Measurements from ENCODE around the gene CRIP1.

CRIP1 gene

DNA sequence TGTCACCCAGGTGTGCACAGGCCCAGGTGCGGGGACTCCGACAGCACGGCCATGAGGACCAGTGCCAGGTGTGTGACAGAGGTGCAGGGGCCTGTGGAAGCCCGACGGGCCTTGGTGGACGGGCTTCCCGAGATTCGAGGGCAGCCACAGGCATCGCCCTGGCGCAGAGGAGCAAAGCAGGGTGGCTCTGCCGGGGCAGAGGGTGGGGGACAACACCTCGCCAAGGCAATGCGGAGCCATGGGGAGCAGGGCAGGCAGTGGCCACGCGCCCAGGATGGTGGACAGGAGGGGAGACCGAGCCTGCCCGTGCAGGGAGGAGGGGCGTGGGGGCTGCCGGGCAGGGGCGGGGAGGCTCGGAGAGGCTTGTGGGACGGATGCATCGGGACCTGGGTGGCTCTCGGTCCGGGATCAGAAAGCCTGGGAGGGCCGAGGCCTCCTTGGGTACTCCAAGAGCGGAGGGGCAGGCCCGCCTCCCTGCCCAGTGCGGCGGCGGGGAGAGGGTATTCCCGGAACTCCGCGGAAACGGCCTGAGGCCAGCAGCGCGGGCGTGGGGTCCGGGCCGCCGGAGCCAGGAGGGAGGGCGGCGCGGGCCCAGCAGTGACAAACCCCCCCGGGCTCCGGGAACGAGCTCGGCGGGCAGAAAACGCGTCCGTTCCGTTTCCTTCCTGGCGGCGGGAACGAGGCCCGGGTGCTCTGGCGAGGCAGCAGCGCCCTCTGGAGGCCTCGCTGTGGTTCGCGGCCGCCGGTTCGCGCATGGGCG, 41.3 kb downstream of the CRIP1 start:
- intact Hi-C loops (cut with DNase I; ENCODE audit: low total_unique reads), result loop anchor here (5.0 kb wide), 2 partner anchors 36 to 81 kb away; partner anchors contain the start of gene TEDC1
- Histone ChIP-seq H3K4me3 (peak overlapping the region; percentile 54 to 67), H3K9me3 (no peaks in the 10 kb centered on the region), H3K36me3 (peaks cover 0 to 8% (median 4%) of the 10 kb centered on the region in 3 donors), H3K27ac (peak overlapping the region; percentile 42 to 60), H3K4me1 (peaks cover 0 to 39% (median 33%) of the 10 kb centered on the region in 4 donors), H3K27me3 (peaks cover 0 to 50% of the 10 kb centered on the region in 2 donors)
- peak; percentile 64 to 86 for DNase-seq
- TF ChIP-seq, protein P1, sequence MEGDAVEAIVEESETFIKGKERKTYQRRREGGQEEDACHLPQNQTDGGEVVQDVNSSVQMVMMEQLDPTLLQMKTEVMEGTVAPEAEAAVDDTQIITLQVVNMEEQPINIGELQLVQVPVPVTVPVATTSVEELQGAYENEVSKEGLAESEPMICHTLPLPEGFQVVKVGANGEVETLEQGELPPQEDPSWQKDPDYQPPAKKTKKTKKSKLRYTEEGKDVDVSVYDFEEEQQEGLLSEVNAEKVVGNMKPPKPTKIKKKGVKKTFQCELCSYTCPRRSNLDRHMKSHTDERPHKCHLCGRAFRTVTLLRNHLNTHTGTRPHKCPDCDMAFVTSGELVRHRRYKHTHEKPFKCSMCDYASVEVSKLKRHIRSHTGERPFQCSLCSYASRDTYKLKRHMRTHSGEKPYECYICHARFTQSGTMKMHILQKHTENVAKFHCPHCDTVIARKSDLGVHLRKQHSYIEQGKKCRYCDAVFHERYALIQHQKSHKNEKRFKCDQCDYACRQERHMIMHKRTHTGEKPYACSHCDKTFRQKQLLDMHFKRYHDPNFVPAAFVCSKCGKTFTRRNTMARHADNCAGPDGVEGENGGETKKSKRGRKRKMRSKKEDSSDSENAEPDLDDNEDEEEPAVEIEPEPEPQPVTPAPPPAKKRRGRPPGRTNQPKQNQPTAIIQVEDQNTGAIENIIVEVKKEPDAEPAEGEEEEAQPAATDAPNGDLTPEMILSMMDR (IDR thresholded peaks at IDR 0.05), result peak; percentile 87 to 92

DNA sequence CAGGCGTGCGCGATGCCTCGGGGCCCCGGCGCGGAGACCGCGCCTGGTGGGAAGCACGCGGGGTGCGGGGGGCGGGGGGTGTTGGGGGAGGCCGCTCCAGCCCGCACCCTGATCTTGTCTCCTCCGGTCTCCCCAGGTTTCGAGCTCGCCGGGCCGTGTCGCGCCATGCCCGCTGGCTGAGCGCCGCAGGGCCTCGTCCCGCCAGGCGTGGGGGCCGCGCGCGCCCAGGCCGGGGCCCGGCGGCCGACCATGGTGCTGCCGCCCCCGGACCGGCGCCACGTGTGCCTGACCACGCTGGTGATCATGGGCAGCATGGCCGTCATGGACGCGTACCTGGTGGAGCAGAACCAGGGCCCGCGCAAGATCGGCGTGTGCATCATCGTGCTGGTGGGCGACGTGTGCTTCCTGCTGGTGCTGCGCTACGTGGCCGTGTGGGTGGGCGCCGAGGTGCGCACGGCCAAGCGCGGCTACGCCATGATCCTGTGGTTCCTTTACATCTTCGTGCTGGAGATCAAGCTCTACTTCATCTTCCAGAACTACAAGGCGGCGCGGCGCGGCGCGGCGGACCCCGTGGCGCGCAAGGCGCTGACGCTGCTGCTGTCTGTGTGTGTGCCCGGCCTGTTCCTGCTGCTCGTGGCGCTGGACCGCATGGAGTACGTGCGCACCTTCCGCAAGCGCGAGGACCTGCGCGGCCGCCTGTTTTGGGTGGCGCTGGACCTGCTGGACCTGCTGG, 42.1 kb downstream of the CRIP1 start:
- intact Hi-C loops (cut with DNase I; ENCODE audit: low total_unique reads), result loop anchor here (5.0 kb wide), 2 partner anchors 36 to 81 kb away; partner anchors contain the start of gene TEDC1
- H3K27ac ChIP-seq, result no peak overlapping the region
- H3K27me3 ChIP-seq, result peaks cover 0 to 56% of the 10 kb centered on the region in 2 donors
- DNase-seq, result peak in 1 of 2 donors; percentile 65
- peaks cover 0 to 39% (median 33%) of the 10 kb centered on the region in 4 donors for H3K4me1 ChIP-seq
- peak overlapping the region; percentile 54 to 67 for H3K4me3 ChIP-seq
- TF ChIP-seq, protein P1 (IDR thresholded peaks at IDR 0.05), result no peak
- no peaks in the 10 kb centered on the region for H3K9me3 ChIP-seq
- peaks cover 0 to 8% (median 4%) of the 10 kb centered on the region in 3 donors for H3K36me3 ChIP-seq

DNA sequence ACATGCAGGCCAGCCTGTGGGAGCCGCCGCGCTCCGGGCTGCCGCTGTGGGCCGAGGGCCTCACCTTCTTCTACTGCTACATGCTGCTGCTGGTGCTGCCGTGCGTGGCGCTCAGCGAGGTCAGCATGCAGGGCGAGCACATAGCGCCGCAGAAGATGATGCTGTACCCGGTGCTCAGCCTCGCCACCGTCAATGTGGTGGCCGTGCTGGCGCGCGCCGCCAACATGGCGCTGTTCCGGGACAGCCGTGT, 42.6 kb downstream of the CRIP1 start:
- Histone ChIP-seq H3K27ac (no peak overlapping the region), H3K4me1 (peaks cover 0 to 39% (median 33%) of the 10 kb centered on the region in 4 donors), H3K9me3 (no peaks in the 10 kb centered on the region), H3K36me3 (peaks cover 0 to 8% (median 4%) of the 10 kb centered on the region in 3 donors), H3K4me3 (no peak overlapping the region), H3K27me3 (peaks cover 0 to 60% of the 10 kb centered on the region in 2 donors)
- intact Hi-C loops (cut with DNase I; ENCODE audit: low total_unique reads), result loop anchor here (5.0 kb wide), 2 partner anchors 37 to 82 kb away; partner anchors contain the start of gene TEDC1
- peak in 1 of 2 donors; percentile 64 for DNase-seq
- TF ChIP-seq, protein P1 (IDR thresholded peaks at IDR 0.05), result no peak

DNA sequence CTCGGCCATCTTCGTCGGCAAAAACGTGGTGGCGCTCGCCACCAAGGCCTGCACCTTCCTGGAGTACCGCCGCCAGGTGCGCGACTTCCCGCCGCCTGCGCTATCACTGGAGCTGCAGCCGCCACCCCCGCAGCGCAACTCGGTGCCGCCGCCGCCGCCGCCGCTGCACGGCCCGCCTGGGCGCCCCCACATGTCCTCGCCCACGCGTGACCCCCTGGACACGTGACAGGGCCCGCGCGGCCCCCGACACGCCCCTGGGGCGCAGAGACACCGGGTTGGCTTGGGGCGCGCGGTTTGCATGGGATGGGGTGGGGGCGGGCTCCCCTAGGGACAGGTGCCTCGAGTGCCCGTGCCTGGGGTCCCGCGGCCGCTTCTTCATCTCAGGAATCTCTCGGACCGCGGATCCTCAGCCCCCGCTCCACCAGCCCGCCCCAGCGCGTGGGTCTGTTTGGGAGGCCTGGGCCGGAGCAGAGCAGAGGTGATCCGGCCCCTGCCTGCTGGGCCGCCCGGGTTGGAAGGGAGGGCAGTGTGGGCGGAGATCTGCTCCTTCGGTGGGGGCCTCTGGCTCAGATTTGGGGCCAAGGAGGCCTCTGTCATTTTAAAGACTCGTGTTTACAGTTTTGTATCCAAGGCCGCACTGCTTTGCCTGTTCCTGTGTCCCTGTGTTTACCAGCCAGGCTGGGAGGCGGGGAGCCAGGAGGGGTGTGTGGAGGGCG, 43.0 kb downstream of the CRIP1 start:
- Histone ChIP-seq H3K27ac (no peak overlapping the region), H3K4me3 (no peak overlapping the region), H3K9me3 (no peaks in the 10 kb centered on the region), H3K4me1 (peaks cover 0 to 39% (median 33%) of the 10 kb centered on the region in 4 donors), H3K36me3 (peaks cover 0 to 8% (median 4%) of the 10 kb centered on the region in 3 donors), H3K27me3 (peaks cover 0 to 65% of the 10 kb centered on the region in 2 donors)
- DNase-seq, result peak in 1 of 2 donors; percentile 66
- intact Hi-C loops (cut with DNase I; ENCODE audit: low total_unique reads), result loop anchor here (2.0 to 5.0 kb wide), 4 partner anchors 37 to 323 kb away; partner anchors contain the start of gene TEDC1
- TF ChIP-seq, protein P1 (IDR thresholded peaks at IDR 0.05), result no peak
